ENCODE measurements around the gene SMIM9.

Gene SMIM9

DNA sequence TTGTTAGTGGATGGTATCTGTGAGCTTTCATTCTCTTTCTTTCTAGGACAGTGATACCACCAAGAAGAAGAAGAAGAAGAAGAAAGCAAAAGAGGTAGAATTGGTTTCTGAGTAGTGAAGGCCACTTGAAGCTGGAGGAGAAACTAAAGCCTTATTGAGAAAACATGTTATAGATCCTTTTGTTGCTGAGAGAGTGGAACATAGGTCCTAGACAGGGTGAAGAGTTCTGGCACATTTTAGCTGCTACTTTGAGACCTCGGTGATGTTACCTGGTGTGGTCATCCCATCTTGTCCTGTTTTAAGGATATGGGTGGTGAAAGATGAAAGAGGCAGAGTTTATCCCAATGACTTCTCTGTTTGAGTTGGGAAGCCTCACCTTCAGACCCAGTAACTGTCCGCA, 57.7 kb downstream of the SMIM9 start:
- no peak overlapping the region for H3K4me3 ChIP-seq (replicated peaks; ENCODE audit: insufficient read depth, low read length)
- H3K27me3 ChIP-seq (ENCODE audit: insufficient read depth, poor library complexity, severe bottlenecking): no peaks in the 10 kb centered on the region
- DNase-seq (ENCODE audit: low read depth in 1 of 2, low spot score in 1 of 2): no peak
- TF ChIP-seq POLR2AphosphoS5 (IDR thresholded peaks at IDR 0.05; ENCODE audit: low read depth): no peak
- TF ChIP-seq, protein P1, sequence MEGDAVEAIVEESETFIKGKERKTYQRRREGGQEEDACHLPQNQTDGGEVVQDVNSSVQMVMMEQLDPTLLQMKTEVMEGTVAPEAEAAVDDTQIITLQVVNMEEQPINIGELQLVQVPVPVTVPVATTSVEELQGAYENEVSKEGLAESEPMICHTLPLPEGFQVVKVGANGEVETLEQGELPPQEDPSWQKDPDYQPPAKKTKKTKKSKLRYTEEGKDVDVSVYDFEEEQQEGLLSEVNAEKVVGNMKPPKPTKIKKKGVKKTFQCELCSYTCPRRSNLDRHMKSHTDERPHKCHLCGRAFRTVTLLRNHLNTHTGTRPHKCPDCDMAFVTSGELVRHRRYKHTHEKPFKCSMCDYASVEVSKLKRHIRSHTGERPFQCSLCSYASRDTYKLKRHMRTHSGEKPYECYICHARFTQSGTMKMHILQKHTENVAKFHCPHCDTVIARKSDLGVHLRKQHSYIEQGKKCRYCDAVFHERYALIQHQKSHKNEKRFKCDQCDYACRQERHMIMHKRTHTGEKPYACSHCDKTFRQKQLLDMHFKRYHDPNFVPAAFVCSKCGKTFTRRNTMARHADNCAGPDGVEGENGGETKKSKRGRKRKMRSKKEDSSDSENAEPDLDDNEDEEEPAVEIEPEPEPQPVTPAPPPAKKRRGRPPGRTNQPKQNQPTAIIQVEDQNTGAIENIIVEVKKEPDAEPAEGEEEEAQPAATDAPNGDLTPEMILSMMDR (IDR thresholded peaks at IDR 0.05; ENCODE audit: insufficient read depth, low read length): no peak
- no peak for TF ChIP-seq GABPA (IDR thresholded peaks at IDR 0.05; ENCODE audit: low read depth)
- TF ChIP-seq, protein P2, sequence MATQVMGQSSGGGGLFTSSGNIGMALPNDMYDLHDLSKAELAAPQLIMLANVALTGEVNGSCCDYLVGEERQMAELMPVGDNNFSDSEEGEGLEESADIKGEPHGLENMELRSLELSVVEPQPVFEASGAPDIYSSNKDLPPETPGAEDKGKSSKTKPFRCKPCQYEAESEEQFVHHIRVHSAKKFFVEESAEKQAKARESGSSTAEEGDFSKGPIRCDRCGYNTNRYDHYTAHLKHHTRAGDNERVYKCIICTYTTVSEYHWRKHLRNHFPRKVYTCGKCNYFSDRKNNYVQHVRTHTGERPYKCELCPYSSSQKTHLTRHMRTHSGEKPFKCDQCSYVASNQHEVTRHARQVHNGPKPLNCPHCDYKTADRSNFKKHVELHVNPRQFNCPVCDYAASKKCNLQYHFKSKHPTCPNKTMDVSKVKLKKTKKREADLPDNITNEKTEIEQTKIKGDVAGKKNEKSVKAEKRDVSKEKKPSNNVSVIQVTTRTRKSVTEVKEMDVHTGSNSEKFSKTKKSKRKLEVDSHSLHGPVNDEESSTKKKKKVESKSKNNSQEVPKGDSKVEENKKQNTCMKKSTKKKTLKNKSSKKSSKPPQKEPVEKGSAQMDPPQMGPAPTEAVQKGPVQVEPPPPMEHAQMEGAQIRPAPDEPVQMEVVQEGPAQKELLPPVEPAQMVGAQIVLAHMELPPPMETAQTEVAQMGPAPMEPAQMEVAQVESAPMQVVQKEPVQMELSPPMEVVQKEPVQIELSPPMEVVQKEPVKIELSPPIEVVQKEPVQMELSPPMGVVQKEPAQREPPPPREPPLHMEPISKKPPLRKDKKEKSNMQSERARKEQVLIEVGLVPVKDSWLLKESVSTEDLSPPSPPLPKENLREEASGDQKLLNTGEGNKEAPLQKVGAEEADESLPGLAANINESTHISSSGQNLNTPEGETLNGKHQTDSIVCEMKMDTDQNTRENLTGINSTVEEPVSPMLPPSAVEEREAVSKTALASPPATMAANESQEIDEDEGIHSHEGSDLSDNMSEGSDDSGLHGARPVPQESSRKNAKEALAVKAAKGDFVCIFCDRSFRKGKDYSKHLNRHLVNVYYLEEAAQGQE (IDR thresholded peaks at IDR 0.05; ENCODE audit: insufficient replicate concordance, low read depth): no peak
- no peak for TF ChIP-seq SPI1 (IDR thresholded peaks at IDR 0.05; ENCODE audit: borderline replicate concordance, low read depth)
- H3K27ac ChIP-seq (replicated peaks): no peak overlapping the region

DNA sequence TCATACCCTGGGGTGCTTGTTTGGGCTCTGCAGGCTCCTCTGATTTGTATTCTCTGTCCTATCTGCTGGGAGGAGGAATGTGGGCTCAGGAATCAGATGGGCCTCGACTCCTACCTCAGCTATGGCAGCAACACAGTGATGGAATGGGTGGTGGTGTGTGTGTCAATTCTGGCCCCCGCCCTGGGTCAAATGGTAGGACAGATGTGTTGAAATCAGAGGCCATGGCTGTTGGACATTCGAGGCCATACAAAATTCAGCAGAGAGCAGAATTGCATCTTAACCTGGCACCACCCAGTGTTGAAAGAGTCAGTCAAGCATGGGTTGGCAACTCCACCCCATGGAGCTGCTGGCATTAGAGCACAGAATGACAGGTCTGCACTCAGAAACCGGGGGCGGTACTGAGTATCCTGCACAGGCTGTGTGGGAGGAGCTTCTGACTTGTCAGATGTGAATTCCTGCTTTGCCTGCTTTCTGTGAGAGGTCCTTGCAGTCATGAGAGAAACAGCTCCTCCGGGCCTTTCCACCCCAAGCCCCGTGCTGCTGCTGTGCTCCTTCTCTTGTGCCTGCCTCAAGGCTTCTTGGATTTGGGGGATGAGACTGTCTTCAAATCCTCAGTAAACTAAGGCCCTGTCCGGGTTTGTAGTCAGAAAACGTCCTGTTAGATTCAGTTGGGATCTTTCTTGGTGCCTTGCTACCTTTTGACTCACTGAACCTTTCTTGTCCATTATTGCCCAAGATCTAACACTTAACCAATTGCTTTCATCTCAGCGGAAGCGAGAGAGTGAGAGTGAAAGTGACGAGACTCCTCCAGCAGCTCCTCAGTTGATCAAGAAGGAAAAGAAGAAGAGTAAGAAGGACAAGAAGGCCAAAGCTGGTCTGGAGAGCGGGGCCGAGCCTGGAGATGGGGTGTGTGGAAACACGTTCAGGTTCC, 58.8 kb downstream of the SMIM9 start:
- TF ChIP-seq POLR2AphosphoS5 (IDR thresholded peaks at IDR 0.05; ENCODE audit: low read depth): 0 out of 2 replicates have a peak, but pooled peaks have one; percentile 4
- TF ChIP-seq, protein P1 (IDR thresholded peaks at IDR 0.05; ENCODE audit: insufficient read depth, low read length): no peak
- TF ChIP-seq, protein P2 (IDR thresholded peaks at IDR 0.05; ENCODE audit: insufficient replicate concordance, low read depth): no peak
- no peak overlapping the region for H3K27ac ChIP-seq (replicated peaks)
- no peak overlapping the region for H3K4me3 ChIP-seq (replicated peaks; ENCODE audit: insufficient read depth, low read length)
- no peaks in the 10 kb centered on the region for H3K27me3 ChIP-seq (ENCODE audit: insufficient read depth, poor library complexity, severe bottlenecking)
- DNase-seq (ENCODE audit: low read depth in 1 of 2, low spot score in 1 of 2): peak in 1 of 2 experiments; percentile 26

DNA sequence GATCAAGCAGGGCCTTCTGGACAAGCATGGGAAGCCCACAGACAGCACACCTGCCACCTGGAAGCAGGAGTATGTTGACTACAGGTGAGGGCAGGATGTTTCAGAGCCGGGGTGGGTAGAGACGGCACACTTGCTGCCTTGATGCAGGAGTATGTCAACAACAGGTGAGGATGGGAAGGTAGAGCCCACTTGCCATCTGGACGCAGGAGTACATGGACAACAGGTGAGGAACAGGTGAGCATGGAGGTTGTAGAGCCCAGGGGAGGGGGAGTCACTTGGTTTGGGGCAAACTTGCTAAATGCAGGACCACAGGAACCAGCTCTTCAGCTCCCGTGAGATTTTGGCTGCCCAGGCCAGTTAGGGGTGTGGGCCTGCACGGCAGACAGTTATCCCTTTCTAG, 59.8 kb downstream of the SMIM9 start:
- TF ChIP-seq SPI1 (IDR thresholded peaks at IDR 0.05; ENCODE audit: borderline replicate concordance, low read depth): no peak
- TF ChIP-seq, protein P1 (IDR thresholded peaks at IDR 0.05; ENCODE audit: insufficient read depth, low read length): no peak
- TF ChIP-seq, protein P2 (IDR thresholded peaks at IDR 0.05; ENCODE audit: insufficient replicate concordance, low read depth): no peak
- TF ChIP-seq POLR2AphosphoS5 (IDR thresholded peaks at IDR 0.05; ENCODE audit: low read depth): no peak
- TF ChIP-seq GABPA (IDR thresholded peaks at IDR 0.05; ENCODE audit: low read depth): no peak
- H3K27ac ChIP-seq (replicated peaks): no peak overlapping the region
- no peaks in the 10 kb centered on the region for H3K27me3 ChIP-seq (ENCODE audit: insufficient read depth, poor library complexity, severe bottlenecking)
- no peak overlapping the region for H3K4me3 ChIP-seq (replicated peaks; ENCODE audit: insufficient read depth, low read length)
- DNase-seq (ENCODE audit: low read depth in 1 of 2, low spot score in 1 of 2): no peak

Measured in HL-60 (cell line).